NK-92 (cell line): ENCODE results near the gene ZC3H18.
A peak's percentile ranks its signal among the peaks of the same experiment; 100 is the strongest.

Experiments
- DNase-seq: peaks from one replicate; lab custom pipeline; 2025; ENCODE audit not compliant: unreplicated experiment; lab: John Stamatoyannopoulos, UW

The ZC3H18 gene

DNA sequence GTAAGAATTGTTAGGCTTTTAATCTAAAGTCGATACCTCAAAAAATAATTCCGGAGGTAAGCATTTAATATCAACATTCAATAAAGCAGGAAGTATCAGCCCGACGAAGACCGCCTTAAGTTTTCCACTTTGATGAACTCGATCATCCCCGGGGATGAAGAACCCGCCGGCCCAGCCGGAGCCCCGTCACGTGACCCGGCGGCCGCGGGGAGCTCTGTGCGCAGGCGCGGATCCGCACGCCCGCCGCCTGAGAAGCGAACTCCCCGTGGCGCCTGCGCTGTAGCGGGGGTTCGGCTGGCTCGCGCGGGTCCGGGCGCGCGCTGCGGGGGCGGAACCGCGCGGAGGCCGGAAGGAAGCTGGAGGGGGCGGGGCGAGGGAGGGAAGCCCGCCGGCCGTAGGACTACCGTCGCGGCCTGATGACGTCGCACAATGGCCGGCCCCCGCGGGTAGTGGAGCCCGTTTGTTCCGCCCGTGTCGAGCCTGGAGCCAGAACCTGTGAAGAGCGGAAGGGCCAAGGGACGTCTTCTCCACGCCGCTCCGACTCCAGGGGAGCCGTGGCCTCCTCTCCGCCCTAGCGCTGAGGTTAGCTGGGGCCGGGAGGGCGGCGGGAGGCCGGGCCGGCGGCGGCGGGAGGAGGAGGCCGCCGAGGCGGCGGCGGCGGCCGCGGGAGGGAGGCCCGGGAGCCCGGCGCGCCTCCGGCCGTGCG is at the start of gene ZC3H18:
Gene ZC3H18 (plus strand): TSS at position 419 of the 706 bp plus-strand sequence. CDS start 6,721 bp downstream, outside the sequence.
- DNase-seq = peak; percentile 83

DNA sequence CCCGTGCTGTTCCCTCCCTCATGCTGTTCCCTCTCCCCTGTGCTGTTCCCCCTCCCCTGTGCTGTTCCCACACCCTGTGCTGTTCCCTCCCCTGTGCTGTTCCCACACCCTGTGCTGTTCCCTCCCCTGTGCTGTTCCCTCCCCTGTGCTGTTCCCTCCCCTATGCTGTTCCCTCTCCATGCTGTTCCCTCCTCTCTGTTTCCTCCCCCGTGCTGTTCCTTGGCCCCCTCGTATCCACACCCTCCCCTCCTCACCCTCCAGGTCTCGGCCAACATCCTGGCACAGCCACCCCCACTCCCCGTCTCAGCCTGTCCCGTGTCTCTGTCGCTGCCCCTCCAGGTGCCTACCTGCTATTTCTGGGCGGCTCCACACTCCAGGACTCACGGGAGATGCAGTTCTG is 48.5 kb upstream of the ZC3H18 start:
- DNase-seq = no peak

DNA sequence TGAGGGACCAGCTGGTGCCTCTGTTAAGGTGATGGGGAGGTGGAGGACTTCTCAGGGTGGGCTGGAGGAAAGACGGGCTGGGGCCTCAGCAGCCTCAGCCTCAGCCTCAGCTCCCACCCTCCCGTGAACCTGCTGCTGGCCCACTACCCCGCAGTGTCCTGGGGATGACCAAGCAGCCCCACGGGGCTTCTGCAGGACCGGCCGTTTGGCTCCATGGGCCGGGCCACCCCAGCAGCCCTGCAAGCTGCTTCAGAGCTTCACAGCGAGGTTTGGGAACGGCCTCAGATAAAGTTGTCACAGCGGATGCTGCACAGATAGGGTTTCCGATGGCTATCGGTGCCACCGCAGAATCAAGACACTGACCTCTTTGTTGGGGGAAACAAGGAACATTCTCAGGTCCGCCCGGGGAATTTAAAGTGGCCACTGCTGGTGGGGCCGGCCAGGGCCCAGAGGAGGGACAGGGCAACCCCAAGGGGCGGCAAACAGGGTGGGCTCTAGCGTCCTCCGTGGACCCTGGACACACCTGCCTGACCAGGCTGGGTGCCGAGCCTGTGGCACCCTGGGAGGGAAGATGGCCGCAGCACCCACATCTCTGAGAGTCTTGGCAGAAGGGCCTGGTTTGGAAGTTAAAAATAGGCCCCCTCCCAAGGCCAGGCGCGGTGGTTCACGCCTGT is 47.8 kb upstream of the ZC3H18 start:
- no peak for DNase-seq

DNA sequence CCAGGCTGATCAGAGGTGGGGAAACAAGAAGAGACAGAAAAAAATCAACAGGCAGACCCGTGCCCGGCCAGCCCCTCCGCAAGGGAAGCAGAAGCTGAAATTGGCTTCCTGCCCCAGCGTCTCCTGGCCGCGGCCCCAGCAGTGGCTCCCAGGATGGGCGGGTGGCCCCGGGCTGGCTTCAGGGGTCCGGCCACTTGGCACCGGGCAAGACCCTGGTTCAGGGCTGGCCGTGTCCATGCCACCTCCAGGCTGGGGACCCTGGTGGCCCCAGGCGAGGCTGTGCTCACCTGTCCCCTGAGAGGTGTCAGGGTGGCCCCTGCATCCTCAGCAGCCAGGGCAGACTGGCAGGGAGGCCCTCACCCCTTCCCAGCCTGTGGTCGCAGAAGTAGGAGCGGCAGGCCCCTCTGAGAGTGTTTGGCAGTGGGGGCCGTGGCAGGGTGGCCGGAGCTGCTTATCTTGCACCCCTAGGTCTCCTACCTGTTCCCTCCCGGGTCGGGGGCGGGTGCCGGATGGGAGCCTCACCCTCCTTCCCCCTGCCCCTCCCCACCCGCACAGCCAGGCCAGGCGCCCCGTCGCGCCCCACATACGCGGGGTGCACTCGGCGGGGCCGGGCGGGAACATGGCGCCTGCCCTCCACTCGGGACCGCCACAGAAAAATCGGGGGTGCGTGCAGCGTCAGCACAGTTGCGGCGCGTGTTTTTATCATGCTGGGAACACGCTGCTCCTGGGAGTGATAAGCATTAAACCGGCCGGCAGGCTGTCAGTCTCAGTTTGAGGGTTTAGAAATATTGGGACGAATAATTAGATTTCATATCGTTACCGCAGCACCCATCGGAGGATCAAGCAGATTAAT is 46.7 kb upstream of the ZC3H18 start:
- no peak for DNase-seq

DNA sequence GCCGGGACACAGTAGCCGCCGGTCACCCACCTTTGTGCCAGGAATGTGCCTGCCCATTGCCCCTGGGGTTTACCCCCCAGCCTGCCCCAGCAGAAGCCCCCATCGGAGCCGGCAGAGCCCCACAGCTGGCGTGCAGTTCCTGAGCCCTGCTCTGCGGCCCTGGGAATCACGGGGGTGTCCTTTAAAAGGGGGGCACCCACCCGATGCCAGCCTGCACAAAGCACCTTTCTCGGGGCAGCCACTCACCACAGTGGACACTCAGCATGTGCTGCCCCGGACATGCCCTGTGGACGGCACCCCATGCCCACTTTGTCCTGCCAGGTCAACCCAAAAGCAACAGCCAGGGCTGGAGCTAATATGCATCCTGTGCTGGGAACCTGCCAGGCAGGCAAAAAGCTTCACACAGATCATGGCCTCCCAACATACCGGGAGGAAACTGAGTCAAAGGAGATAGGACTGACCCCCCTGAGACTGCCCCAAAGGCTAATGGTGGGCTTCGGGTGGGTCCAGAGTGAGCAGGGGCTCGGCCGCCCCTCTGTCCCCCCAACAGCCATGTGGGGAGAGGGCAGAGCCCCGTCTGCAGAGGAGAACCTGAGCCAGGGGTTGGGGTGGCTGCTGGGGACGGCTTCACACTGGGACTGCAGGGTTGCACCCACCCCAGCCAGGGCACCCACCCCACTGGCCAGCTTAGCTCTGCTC is 45.8 kb upstream of the ZC3H18 start:
- no peak for DNase-seq

DNA sequence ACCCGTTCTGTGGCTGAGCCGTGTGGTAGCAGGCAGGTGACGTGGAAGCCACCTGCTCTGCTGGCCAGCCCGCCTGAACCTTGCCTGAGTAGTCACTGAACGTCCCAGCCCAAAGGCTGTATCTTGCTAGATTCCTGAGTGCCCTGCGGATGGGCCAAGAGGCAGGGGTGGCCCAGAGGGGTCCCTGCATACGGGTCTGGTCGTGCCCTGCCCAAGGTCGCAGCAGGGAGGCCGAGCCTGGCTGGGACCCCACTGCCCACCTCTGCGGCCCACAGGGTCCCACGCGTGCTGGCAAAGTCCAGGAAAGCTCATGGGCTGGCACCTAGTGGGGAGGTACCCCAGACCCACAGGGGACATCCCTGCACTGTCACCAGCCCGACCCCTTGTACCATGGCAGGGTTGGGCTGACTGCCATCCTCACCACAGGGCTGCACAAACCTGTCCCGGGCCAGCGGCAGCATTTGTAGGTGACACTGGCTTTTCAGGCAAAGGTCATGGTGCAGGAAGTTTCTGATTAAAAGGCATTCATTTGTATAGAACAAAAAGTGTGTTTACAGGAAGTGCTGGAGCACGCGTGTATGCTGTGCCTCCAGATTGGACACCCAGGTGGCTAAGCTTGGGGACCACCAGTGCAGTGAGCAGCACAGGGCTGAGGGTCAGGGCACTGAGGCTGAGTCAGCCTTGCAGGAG is 45.1 kb upstream of the ZC3H18 start:
- no peak for DNase-seq

DNA sequence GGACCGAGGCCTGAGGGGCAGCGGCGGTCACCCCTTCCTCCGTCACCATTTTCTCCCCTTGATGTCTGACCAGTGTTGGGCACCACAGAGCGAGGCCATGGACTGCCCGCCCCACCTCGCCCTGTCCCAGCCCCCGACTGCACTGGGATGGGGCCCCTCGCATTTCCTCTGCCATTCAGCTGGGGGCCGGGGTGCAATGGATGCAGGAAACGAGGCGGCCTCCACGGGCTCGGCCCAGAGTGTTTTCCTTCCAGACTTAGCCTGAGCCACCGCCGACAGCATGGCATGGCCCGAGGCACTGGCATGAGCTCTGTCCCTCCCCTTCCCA is 44.6 kb upstream of the ZC3H18 start:
- no peak for DNase-seq

DNA sequence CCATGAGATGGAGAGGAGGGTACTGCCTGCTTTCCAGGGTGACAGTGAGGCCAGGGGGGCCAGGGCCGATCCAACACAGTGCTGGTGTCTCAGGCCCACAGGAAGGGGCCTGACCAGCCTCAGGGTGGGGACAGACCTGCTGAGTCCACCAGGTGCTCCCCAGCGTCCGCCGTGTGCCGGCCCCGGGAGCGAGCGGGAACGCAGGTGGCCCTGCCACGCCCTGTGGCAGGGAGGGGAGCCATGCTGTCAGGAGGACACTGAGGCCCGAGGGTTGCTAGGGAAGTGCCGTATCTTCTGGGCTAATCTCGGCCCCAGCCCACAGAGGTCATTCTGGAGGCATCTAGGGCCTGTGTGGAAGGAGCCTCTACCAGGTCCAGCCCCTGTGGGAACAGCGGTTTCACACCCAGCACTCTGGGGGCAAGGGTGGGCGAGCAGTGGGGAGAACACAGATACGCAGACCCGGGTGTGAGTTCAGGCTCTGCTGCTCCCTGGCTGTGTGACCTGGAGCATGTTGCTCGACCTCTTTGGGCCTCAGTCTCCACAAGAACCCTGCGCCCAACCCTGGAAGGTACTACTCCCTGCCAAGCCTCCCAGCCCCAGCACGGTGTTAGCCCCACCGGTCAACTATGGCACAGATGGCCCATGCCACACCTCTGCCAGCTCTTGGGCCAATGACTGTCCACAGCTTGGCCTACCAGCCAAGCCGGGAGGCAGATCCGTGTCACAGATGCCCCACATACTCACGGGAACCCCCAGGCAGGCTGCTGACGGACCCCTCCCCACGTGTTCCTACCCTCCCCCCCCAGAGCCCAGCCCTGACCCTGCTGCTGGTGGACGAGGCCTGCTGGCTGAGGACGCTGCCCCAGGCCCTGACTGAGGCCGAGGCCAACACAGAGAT is 43.9 kb upstream of the ZC3H18 start:
- no peak for DNase-seq

DNA sequence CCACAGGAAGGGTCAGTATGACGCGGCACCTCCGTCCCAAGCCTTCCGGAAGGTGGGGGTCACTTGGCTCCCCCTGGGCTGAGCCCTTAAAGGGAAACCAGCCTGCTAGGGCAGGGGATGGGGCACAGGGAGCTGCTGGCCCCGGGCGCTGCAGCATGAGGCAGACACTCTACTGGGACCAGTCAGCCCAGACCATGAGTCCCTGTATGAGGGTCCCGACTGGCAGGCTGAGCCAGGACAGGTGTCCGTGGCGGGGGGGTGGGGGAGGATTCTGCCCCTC is 43.4 kb upstream of the ZC3H18 start:
- no peak for DNase-seq

DNA sequence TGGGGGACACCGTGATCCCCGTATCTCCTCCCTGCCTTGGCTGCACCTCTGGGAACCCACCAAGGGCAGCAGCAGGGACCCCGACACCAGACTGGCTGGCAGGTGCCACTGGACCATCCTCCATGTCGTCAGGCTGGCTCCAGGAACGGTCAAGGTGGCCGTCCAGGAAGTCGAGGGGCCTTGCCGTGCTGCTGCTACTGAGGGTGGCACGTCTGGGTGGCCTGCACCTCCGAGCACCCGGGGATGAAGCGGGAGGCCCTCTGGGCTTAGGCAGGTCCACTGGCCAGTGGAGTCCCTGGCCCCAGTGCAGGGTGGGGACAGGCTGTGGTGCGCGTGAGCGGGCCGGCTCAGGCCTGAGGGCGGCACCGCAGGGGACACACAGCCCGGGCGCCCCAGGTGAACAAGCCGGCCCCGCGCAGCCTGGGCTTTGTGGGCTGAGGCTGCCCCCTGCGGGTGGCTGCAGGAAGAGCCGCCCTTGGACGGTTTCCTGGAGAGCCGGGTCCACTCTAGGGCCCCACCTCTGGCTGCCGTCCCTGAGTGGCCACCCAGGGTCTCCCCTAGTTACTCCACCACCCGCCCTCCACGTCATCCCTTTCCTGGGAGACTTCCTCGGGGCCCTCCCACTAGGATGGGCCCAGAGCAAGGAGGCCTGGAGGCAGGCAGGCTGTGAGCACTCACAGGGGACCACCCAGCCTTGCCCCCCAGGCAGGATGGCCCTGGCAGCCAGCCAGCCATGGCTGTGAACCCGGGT is 42.8 kb upstream of the ZC3H18 start:
- no peak for DNase-seq

DNA sequence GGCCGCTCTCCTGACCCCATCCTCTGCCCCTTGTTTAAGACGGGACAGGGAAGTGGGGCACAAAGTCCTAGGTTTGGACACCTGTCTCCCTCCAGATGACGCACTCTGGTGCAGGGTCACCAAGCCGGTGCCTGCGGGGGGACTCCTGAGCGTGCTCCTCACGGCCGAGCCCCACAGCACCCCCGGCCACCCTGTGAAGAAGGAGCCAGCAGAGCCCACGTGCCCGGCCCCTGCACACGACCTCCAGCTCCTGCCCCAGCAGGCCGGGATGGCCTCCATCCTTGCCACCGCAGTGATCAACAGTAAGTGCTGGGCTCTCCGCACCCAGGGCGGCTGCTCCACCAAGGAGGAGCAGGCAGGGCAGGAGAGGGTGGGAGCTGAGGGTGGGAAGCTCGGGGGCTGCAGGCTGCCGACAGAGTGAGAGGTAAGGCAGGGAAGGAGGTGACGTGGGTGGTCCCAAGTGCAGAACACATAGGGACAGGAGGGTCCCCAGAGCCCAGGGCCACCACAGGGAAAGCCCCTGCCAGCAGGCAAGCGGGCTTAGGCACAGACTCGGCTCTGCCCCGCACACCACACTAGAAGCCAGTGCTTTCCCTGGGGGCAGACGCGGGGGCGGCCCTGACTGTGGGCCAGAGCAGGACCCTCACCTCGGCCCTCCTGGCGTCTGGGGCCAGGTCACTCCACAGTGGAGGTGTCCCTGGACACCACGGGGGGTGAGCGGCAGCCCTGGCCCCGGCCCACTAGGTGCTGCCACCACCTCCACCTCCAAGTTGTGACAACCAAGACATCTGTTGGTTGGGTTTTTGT is 42.1 kb upstream of the ZC3H18 start:
- DNase-seq = no peak

DNA sequence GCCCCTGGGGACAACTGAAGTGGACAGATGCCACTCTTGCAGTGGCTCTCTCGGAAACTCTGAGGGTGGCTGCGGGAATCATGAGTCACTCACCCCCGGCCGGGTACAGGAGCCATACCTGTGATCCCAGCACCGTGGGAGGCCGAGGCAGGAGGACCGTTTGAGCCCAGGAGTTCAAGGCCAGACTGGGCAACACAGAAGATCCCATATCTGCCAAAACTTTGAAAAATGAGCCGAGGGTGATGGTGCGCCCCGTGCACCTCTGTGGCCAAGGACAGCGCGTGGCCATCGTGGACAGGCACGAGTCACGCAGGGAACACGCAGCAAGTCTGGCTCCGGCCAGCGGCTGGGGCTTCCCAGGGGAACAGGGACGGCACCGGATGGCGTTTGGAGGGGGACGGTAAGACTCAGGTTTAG is 41.3 kb upstream of the ZC3H18 start:
- no peak for DNase-seq

DNA sequence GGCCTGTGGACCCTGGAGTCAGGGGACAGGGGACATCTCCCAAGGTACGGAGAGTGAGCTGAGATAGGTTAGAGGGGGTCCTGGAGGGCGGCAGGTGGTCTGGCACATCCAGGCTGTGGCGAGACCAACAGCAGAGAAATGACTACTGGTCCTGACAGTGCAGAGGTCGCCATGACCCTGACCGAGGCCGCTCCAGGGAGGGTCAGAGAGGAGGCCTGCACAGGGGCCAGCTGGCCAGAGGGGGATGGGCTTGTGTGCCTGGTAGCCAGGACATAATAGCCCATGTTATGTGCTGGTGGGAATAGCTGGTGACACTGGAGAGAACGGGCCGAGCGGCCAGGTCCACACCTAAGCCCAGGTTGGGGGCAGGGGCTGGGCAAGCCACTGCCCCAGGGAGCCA is 40.6 kb upstream of the ZC3H18 start:
- DNase-seq = no peak

DNA sequence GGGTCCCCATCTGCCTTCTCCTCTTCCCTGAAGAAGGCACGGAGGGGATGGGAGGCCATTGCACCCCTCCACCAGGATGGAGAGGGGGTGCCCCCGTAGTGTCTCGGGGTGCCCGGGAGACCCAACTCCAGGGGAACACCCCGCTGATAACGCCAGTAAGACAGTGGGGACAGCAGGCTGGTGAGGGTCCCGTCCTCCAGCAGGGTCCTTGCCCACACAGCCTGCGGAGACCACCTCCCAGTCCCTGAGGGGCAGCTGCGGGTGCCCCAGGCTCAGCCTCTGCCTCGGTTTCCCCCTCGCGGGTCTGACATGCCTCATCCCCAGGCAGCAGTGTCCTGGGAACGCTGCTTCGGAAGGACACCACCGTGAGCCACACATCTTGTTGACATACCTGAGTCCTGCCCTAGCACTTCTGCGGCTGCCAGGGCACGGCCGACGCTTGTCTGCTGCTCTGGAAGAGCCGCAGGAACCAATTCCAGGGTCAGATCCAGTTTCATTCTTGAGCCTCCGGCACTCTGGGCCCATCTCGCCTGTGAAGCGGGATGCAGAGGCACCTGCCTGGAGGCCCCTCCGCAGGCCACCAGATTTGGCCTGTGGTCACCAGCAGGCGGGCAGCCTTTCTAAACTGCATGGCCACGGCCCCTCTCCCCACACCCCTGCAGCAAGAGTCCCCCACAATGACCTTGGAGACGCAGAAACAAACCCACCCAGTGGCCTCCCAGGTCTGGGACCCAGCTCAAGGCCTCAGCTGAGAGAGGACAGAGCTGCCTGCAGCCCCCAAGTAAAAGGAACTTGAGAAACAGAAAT is 39.9 kb upstream of the ZC3H18 start:
- no peak for DNase-seq

DNA sequence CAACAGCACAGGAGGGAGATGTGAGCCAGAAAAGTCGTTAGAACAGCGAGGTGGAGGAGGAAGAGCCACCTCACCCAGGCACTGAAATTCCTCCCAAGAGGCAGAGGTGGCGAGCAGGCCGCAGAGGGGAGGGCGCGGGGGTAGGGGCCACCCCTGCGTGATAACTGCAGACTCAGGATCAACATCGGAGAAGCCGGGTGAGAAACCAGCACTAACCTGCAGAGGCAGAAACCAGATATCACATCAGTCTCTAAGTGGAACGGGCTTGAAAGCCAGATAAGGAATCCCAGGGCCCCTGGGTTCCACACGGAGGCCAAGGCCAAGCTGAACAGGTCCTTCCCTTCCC is 39.4 kb upstream of the ZC3H18 start:
- DNase-seq = no peak

DNA sequence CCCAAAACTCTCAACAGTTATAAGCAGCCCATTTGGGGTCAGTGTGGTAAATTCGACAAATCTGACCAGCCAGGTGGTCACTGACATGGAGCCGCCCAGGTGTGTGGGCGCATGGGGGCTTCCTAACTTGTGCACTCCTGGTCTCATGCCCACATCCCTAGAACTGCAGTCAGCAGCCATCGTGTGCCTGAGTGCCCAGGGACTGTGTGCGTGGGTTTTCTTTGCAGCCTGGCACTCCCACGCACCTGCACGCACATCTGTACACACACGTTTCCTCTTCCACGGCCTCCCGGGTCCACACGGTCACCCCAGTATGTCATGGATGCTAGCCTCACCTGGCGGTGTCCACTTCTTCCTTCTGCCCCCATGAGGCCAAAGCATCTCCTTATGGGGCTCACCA is 38.9 kb upstream of the ZC3H18 start:
- DNase-seq = no peak

DNA sequence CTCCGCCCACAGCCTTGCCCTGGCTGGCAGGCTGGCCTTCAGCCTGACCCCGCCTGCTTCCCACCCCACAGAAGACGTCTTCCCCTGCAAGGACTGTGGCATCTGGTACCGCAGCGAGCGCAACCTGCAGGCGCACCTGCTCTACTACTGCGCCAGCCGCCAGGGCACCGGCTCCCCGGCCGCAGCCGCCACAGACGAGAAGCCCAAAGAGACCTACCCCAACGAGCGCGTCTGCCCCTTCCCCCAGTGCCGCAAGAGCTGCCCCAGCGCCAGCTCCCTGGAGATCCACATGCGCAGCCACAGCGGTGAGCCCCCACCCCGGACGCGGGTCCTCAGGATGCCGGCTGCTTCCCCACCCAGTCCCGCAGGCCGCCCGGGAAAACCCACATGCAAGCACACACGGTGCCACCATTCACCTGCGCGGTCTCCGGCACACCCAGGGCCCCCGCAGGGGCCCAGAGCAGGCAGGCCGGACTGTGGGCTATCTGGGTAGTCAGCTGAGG is 38.2 kb upstream of the ZC3H18 start:
- DNase-seq = no peak
